Panc1 (cell line): ENCODE results near the gene RAP1GAP. TPM values are rescaled to one million over a fixed set of nuclear protein-coding genes. Genes with fewer than 3 reads are reported as not detected.

Experiments
- ATAC-seq: fragments of 200-7000 bp; cut with Tn5 transposase; 2 replicates; pipeline ENCODE4 v1.9.1; 2020; ENCODE audit warnings: mild to moderate bottlenecking, moderate library complexity
- BruUV-seq: library from RNA; stranded (reverse); fragments of 400-500 nt; replicated peaks from 2 replicates; lab custom pipeline; 2021; lab: Mats Ljungman, UMichigan
- CTCF ChIA-PET: fragments of 300-600 bp; sonication (Branson Sonifier 250); formaldehyde crosslinking; loops from one replicate; lab custom pipeline; 2022; ENCODE audit warnings: antibody characterized with exemption; lab: Charles Lee
- POLR2A ChIA-PET: fragments of 300-600 bp; sonication (Branson Sonifier 250); formaldehyde crosslinking; loops from one replicate; lab custom pipeline; 2022; ENCODE audit warnings: antibody characterized with exemption; lab: Charles Lee
- DNase-seq: peaks from one replicate; pipeline ENCODE4 v3.0.0-alpha.2; 2010; ENCODE audit warnings: low read depth, low spot score
- H3K27ac ChIP-seq: 2 replicates; pipeline ENCODE4 v1.5.1; 2011; ENCODE audit warnings: mild to moderate bottlenecking, low read length, inconsistent platforms
- H3K27me3 ChIP-seq: fragments of 200-500 bp; sonication (Bioruptor generic); 2 replicates; pipeline ENCODE4 v1.6.0; 2014; ENCODE audit warnings: low read length, inconsistent platforms; ENCODE audit not compliant: control insufficient read depth, insufficient read depth
- H3K36me3 ChIP-seq: fragments of 200-500 bp; sonication (Bioruptor generic); 2 replicates; pipeline ENCODE4 v1.5.1; 2014; ENCODE audit warnings: inconsistent platforms, mild to moderate bottlenecking, low read length, moderate library complexity; ENCODE audit not compliant: control insufficient read depth, insufficient read depth
- H3K4me1 ChIP-seq: 2 replicates; pipeline ENCODE4 v1.5.1; 2011; ENCODE audit warnings: inconsistent platforms, mild to moderate bottlenecking, low read length, moderate library complexity; ENCODE audit not compliant: control insufficient read depth, insufficient read depth
- H3K4me3 ChIP-seq, 2 experiments: 2 replicates each; pipeline ENCODE4 v1.5.1; 2011 to 2012; ENCODE audit warnings: low read depth in 2 of 2, low read length in 2 of 2, mild to moderate bottlenecking in 2 of 2, inconsistent platforms in 1 of 2, moderate library complexity in 1 of 2
- H3K9me3 ChIP-seq: fragments of 200-500 bp; sonication (Bioruptor generic); 2 replicates; pipeline ENCODE4 v1.5.1; 2014; ENCODE audit warnings: low read depth, mild to moderate bottlenecking, inconsistent platforms, low read length, moderate library complexity; ENCODE audit not compliant: control insufficient read depth, insufficient read depth
- POLR2AphosphoS5 ChIP-seq: IDR thresholded peaks from 2 replicates; pipeline ENCODE4 v1.6.1; 2012; ENCODE audit warnings: mild to moderate bottlenecking, low read depth, low read length, moderate library complexity
- SIN3A ChIP-seq: IDR thresholded peaks from 2 replicates; pipeline ENCODE4 v1.6.1; 2012; ENCODE audit warnings: low read depth, mild to moderate bottlenecking, low read length, moderate library complexity, borderline replicate concordance; ENCODE audit not compliant: insufficient read depth
- TCF7L2 ChIP-seq: IDR thresholded peaks from 2 replicates; pipeline ENCODE4 v1.6.1; 2011; ENCODE audit warnings: mild to moderate bottlenecking, low read depth, low read length, inconsistent platforms
- in situ Hi-C: cut with HindIII; loops from 2 replicates; pipeline ENCODE4 v1.10.0; 2016; ENCODE audit warnings: low sequenced_read_pairs, low pct_unique_long_range_greater_than_20kb
- intact Hi-C: fragments of 100-400 bp; cut with micrococcal nuclease; formaldehyde crosslinking; loops from one replicate; pipeline ENCODE4 v1.10.0; 2022; ENCODE audit not compliant: unreplicated experiment
- total RNA-seq: library from RNA; stranded (reverse); gene quantifications from one replicate; pipeline ENCODE4 v1.2.1, GENCODE V29; 2021; ENCODE audit not compliant: unreplicated experiment
- TF ChIP-seq, protein P1 (sequence below): fragments of 450-650 bp; IDR thresholded peaks from 2 replicates; pipeline ENCODE4 v1.5.1; 2017; ENCODE audit warnings: mild to moderate bottlenecking
- TF ChIP-seq, protein P2 (sequence below), 2 experiments: IDR thresholded peaks; 2 replicates each; pipeline ENCODE4 v1.6.1; 2011 to 2012; ENCODE audit warnings: low read depth in 2 of 2, control low read depth in 1 of 2, low read length in 1 of 2, mild to moderate bottlenecking in 1 of 2, moderate library complexity in 1 of 2; ENCODE audit not compliant: insufficient read depth in 1 of 2

RAP1GAP gene
- total RNA-seq, 1 experiment from 2014 or later = 4.6 TPM

DNA sequence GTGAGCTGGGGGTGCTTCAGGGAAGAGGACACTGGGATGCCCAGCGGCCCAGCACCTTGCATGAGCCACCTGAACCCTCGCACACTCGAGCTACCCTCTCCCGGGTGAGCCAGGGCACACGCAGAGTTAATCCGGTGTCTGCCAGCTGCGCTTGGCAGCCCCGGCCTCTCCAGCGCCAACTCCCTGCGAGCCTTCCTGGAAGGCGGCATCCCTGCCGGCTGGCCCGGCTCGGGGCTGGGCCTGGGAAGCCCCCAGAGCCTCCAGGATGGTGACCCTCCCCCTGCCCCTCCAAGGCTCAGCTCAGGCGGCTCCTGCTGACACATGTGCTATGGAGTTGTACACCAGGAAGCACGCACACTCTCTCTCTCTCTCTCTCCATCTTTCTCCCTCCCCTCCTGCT, 48.7 kb downstream of the RAP1GAP start:
- no peaks in the 10 kb centered on the region for H3K27me3 ChIP-seq
- no peak for ATAC-seq
- no peaks in the 10 kb centered on the region for H3K9me3 ChIP-seq
- TF ChIP-seq, protein P1, sequence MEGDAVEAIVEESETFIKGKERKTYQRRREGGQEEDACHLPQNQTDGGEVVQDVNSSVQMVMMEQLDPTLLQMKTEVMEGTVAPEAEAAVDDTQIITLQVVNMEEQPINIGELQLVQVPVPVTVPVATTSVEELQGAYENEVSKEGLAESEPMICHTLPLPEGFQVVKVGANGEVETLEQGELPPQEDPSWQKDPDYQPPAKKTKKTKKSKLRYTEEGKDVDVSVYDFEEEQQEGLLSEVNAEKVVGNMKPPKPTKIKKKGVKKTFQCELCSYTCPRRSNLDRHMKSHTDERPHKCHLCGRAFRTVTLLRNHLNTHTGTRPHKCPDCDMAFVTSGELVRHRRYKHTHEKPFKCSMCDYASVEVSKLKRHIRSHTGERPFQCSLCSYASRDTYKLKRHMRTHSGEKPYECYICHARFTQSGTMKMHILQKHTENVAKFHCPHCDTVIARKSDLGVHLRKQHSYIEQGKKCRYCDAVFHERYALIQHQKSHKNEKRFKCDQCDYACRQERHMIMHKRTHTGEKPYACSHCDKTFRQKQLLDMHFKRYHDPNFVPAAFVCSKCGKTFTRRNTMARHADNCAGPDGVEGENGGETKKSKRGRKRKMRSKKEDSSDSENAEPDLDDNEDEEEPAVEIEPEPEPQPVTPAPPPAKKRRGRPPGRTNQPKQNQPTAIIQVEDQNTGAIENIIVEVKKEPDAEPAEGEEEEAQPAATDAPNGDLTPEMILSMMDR = no peak
- no peak for TF ChIP-seq POLR2AphosphoS5
- TF ChIP-seq SIN3A = no peak
- TF ChIP-seq, protein P2, sequence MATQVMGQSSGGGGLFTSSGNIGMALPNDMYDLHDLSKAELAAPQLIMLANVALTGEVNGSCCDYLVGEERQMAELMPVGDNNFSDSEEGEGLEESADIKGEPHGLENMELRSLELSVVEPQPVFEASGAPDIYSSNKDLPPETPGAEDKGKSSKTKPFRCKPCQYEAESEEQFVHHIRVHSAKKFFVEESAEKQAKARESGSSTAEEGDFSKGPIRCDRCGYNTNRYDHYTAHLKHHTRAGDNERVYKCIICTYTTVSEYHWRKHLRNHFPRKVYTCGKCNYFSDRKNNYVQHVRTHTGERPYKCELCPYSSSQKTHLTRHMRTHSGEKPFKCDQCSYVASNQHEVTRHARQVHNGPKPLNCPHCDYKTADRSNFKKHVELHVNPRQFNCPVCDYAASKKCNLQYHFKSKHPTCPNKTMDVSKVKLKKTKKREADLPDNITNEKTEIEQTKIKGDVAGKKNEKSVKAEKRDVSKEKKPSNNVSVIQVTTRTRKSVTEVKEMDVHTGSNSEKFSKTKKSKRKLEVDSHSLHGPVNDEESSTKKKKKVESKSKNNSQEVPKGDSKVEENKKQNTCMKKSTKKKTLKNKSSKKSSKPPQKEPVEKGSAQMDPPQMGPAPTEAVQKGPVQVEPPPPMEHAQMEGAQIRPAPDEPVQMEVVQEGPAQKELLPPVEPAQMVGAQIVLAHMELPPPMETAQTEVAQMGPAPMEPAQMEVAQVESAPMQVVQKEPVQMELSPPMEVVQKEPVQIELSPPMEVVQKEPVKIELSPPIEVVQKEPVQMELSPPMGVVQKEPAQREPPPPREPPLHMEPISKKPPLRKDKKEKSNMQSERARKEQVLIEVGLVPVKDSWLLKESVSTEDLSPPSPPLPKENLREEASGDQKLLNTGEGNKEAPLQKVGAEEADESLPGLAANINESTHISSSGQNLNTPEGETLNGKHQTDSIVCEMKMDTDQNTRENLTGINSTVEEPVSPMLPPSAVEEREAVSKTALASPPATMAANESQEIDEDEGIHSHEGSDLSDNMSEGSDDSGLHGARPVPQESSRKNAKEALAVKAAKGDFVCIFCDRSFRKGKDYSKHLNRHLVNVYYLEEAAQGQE (IDR thresholded peaks at IDR 0.05; ENCODE audit: insufficient read depth in 1 of 2, low read depth in 2 of 2, low read length in 1 of 2) = no peak
- no peak overlapping the region for H3K4me3 ChIP-seq
- H3K36me3 ChIP-seq = no peaks in the 10 kb centered on the region
- intact Hi-C loops = no loop called here
- ChIA-PET POLR2A (no interaction called here), CTCF (no interaction called here)
- BruUV-seq = no TSS peak
- in situ Hi-C loops = no loop called here
- no peak overlapping the region for H3K27ac ChIP-seq
- DNase-seq = no peak
- H3K4me1 ChIP-seq = no peaks in the 10 kb centered on the region; the same call in 1 of the 2 replicates

DNA sequence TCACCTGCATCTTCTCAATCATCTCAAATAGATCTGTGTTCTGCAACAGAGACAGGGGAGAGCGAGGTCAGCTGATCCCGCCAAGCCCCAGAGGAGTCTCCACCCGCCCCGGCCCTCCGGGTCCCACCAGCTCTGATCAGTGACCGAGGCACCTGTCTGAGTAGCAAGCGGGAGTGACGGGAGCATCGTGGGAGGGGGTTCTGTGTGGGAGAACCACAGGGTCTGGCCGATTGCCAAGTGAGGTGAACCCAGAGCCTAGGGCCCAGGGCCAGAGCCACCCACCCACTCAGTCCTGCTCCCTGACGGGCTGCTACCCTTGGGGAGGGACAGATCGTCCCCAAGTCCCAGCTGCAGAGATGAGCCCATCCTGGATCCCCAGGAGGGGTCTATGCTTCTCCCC, 49.1 kb downstream of the RAP1GAP start:
- Histone ChIP-seq H3K27me3 (no peaks in the 10 kb centered on the region), H3K36me3 (no peaks in the 10 kb centered on the region), H3K4me3 (no peak overlapping the region), H3K27ac (no peak overlapping the region), H3K4me1 (no peaks in the 10 kb centered on the region; the same call in 1 of the 2 replicates), H3K9me3 (no peaks in the 10 kb centered on the region)
- ATAC-seq (no peak), DNase-seq (no peak)
- ChIA-PET POLR2A (no interaction called here), CTCF (no interaction called here)
- no TSS peak for BruUV-seq
- intact Hi-C loops = no loop called here
- in situ Hi-C loops = no loop called here
- TF ChIP-seq TCF7L2 (no peak), SIN3A (no peak), POLR2AphosphoS5 (no peak)
- TF ChIP-seq, protein P2 (IDR thresholded peaks at IDR 0.05; ENCODE audit: insufficient read depth in 1 of 2, low read depth in 2 of 2, low read length in 1 of 2) = no peak
- TF ChIP-seq, protein P1 = no peak
